Measurements from ENCODE around the gene SND1.

DNA sequence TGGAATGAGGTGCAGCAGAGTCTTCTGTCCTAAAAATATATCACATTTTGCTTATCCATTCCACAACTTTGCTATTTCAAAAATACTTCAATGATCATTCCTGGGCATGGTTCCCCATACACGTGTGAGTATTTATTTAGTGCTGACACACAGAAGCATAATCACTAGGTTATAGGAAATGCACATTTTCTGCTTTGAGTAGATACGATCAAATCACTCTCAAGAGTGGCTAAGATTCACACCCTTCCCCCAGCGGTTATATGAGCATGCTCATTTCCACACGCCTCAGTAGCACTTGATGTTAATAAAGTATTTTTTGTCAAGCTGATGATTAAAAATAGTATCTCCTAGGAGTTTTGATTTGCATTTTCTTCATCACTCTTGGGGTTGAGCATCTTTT is 472.8 kb downstream of the SND1 start:
- TF ChIP-seq, protein P1, sequence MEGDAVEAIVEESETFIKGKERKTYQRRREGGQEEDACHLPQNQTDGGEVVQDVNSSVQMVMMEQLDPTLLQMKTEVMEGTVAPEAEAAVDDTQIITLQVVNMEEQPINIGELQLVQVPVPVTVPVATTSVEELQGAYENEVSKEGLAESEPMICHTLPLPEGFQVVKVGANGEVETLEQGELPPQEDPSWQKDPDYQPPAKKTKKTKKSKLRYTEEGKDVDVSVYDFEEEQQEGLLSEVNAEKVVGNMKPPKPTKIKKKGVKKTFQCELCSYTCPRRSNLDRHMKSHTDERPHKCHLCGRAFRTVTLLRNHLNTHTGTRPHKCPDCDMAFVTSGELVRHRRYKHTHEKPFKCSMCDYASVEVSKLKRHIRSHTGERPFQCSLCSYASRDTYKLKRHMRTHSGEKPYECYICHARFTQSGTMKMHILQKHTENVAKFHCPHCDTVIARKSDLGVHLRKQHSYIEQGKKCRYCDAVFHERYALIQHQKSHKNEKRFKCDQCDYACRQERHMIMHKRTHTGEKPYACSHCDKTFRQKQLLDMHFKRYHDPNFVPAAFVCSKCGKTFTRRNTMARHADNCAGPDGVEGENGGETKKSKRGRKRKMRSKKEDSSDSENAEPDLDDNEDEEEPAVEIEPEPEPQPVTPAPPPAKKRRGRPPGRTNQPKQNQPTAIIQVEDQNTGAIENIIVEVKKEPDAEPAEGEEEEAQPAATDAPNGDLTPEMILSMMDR (IDR thresholded peaks at IDR 0.05; ENCODE audit: low read length) = no peak
- TF ChIP-seq EZH2 (optimal IDR thresholded peaks at IDR 0.05; ENCODE audit: low read depth, low read length) = no peak

All from MM.1S (cell line).